ENCODE measurements around the gene ABHD16A.
A peak's percentile ranks its signal among the peaks of the same experiment; 100 is the strongest.

The ABHD16A gene

DNA sequence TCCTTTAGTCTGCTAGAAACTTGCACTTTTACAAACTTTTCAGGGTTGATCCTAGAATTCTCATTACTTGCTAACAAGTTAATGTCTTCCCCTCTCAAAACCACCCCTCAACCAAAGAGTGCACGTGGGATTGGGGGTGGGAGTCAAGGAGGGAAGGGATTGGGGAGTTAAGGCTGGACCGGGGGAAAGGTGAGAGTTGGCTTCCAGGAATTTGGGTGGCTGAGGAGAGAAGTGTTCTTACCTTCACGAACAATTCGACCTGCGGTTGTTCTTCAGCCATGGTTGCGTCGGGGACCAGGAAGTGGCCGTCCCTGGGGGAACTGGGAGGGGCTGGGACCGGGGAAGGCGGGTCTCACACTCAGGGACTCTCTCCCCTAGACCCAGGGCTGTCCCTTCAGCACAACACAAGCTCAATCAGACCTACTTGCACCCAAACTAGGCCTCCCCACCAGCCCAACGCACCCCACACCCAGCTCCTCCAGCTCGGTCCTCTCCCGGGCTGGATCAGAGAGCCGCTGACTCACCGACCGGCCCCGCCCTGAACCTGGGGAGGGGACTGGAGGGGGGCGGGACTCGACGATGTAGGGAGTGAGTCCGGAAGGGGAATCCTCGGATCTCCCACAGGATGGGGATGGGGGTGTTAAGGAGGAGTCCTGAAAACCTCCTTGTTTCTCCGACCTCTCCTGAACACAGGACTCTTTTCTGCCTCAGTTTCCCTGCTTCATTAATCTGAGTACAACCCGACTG, 33.1 kb upstream of the ABHD16A start, which contains the start of gene CLIC1:
Gene CLIC1, minus strand, starts transcription at position 510 of the 747 bp plus-strand sequence. Its CDS starts 230 bp downstream, at position 280.
- H3K36me3 Mint-ChIP-seq, result no peaks in the 10 kb centered on the region
- peak within 1 kb of the TSS; percentile 99 for H3K4me3 Mint-ChIP-seq

GRCh38 chr6:31734821-31735406, 31.8 kb upstream of the ABHD16A start:
- Mint-ChIP-seq H3K27ac (peak overlapping the region; percentile 88), H3K4me3 (peak overlapping the region; percentile 99), H3K4me1 (ENCODE audit: low read depth) (peaks cover 61% of the 10 kb centered on the region), H3K36me3 (no peaks in the 10 kb centered on the region), H3K9me3 (ENCODE audit: low read depth) (no peaks in the 10 kb centered on the region), H3K27me3 (no peaks in the 10 kb centered on the region)

More for the DNA sequence above, 33.1 kb upstream of the ABHD16A start, which contains the start of gene CLIC1:
- Mint-ChIP-seq H3K4me1 (ENCODE audit: low read depth) (peaks cover 61% of the 10 kb centered on the region), H3K27ac (peak within 1 kb of the TSS; percentile 88), H3K9me3 (ENCODE audit: low read depth) (no peaks in the 10 kb centered on the region), H3K27me3 (no peaks in the 10 kb centered on the region)

DNA sequence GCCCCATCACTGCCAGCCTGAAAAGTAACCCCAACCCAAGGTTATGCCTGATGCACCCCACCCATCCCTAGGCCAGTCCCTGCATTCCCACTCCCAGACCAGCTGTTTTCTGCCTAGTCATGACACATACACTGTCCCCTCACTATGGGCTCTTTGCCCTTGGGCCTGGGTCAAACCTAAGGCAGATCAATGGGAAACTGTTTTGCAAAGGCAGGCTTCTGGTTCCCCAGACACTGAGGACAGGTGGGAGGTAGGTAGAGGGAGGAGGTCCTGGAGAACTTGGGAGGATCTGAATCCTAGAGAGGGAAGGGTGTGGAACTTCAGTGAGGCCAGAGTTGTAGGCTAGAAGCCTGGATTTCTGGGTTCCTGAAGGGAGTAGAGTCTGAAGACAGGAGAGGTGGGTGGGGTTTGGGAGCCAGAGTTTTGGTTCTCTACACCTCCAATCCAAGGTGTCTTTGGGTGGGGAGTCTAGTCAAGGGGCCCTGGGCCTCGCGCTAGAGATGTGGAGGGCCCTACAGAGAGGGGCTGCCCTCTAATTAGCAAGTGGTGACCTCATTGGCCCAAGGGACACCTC, 31.2 kb upstream of the ABHD16A start:
- Mint-ChIP-seq H3K36me3 (no peaks in the 10 kb centered on the region), H3K4me1 (ENCODE audit: low read depth) (peaks cover 57% of the 10 kb centered on the region), H3K9me3 (ENCODE audit: low read depth) (no peaks in the 10 kb centered on the region), H3K4me3 (peak overlapping the region; percentile 99), H3K27ac (peak overlapping the region; percentile 88), H3K27me3 (no peaks in the 10 kb centered on the region)

- H3K27ac Mint-ChIP-seq, result peak overlapping the region; percentile 22
- peak overlapping the region; percentile 99 for H3K4me3 Mint-ChIP-seq
- no peaks in the 10 kb centered on the region for H3K36me3 Mint-ChIP-seq
- H3K4me1 Mint-ChIP-seq (ENCODE audit: low read depth), result peaks cover 54% of the 10 kb centered on the region
- H3K27me3 Mint-ChIP-seq, result no peaks in the 10 kb centered on the region
- no peaks in the 10 kb centered on the region for H3K9me3 Mint-ChIP-seq (ENCODE audit: low read depth)
These were observed 30.6 kb upstream of the ABHD16A start for GRCh38 chr6:31733734-31734133.

DNA sequence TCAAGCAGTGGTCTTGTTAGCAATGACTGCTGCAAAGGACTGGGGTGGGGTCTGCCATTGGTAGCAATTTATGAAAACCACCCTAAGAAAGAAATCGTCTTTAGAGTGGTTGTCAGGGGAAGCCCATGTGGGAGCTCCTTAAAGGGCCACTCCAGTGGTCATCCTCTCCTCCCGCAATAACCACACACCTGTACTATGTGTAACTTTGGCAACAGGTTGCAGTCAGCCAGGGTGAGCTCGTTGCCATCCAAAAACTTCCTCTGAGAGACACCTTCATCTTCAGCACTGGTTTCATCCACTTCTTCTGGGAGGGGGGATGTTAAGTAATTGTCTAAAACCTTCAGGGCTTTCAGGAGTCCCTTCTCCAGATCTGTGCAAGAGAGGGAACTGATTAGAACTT, 28.9 kb upstream of the ABHD16A start:
- no peak overlapping the region for H3K4me3 Mint-ChIP-seq
- H3K27ac Mint-ChIP-seq, result no peak overlapping the region
- H3K4me1 Mint-ChIP-seq (ENCODE audit: low read depth), result peaks cover 47% of the 10 kb centered on the region
- H3K9me3 Mint-ChIP-seq (ENCODE audit: low read depth), result no peaks in the 10 kb centered on the region
- H3K36me3 Mint-ChIP-seq, result no peaks in the 10 kb centered on the region
- H3K27me3 Mint-ChIP-seq, result no peaks in the 10 kb centered on the region

GRCh38 chr6:31730631-31731086, 27.5 kb upstream of the ABHD16A start:
- Mint-ChIP-seq H3K36me3 (peaks cover 4% of the 10 kb centered on the region), H3K9me3 (ENCODE audit: low read depth) (no peaks in the 10 kb centered on the region), H3K27me3 (no peaks in the 10 kb centered on the region), H3K4me1 (ENCODE audit: low read depth) (peaks cover 53% of the 10 kb centered on the region), H3K27ac (peak overlapping the region; percentile 5), H3K4me3 (peak overlapping the region; percentile 96)

DNA sequence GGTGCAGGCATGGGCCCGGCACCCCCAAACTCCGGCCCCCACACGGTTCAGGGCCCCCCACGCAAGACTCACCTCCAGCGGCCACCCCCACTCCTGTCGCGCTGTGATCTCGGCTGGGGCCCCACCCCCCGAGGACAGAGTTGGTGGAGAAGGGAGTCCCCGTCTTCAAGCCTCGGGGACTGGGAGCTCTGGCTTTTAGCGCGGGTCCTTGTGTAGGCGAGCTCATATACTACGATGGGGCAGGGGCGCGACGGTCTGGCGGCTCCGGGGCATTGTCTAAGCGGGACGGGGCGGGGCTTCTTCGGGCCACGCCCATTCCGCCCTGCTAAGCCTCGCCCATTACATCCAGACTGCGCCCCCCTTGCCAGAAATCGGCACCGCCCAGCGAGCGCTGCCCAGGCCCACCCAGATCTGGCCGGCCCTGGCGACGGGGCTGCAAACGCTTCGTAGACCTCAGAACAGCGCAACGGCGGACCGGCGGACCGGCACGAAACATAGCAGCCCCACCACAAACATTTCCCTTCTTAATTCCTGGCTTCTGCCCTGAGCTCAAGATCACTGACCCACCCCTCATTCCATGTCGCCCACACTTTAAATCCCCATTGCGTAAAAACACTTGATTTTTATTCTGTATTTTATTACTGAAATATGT, 27.0 kb upstream of the ABHD16A start:
- Mint-ChIP-seq H3K4me1 (ENCODE audit: low read depth) (peaks cover 51% of the 10 kb centered on the region), H3K27me3 (no peaks in the 10 kb centered on the region), H3K9me3 (ENCODE audit: low read depth) (no peaks in the 10 kb centered on the region), H3K36me3 (peaks cover 4% of the 10 kb centered on the region), H3K4me3 (peak overlapping the region; percentile 96), H3K27ac (peak overlapping the region; percentile 5)

DNA sequence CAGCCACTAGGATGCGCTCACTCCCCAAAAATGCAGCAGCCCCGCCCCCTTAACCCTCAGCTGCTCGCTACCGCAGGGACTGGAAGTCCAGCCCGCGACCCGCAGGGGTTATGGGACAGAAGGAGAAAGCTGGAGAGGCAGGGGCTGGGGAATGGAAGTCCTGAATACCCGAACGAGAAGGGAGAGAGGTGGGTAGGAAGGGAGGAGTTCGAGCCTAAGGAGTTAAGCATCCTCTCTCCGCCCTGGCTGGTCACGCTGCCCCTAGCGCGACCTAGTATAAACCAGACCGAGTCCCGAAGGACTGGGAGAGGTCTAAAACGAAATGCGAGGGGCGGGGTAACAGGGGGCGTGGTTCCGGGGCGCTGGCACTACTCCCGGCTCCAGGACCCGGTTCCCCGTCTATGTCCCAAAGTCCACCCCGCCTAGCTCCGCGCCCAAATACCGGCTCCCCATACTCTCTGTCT, 26.4 kb upstream of the ABHD16A start:
- Mint-ChIP-seq H3K4me3 (peak overlapping the region; percentile 96), H3K4me1 (ENCODE audit: low read depth) (peaks cover 50% of the 10 kb centered on the region), H3K27me3 (no peaks in the 10 kb centered on the region), H3K36me3 (peaks cover 4% of the 10 kb centered on the region), H3K9me3 (ENCODE audit: low read depth) (no peaks in the 10 kb centered on the region), H3K27ac (peak overlapping the region; percentile 68)

- Mint-ChIP-seq H3K27ac (peak within 1 kb of the TSS; percentile 68), H3K4me1 (ENCODE audit: low read depth) (peaks cover 49% of the 10 kb centered on the region), H3K9me3 (ENCODE audit: low read depth) (no peaks in the 10 kb centered on the region), H3K36me3 (peaks cover 4% of the 10 kb centered on the region), H3K27me3 (no peaks in the 10 kb centered on the region), H3K4me3 (peak within 1 kb of the TSS; percentile 96)
These were observed 25.8 kb upstream of the ABHD16A start, which contains the start of gene DDAH2 for GRCh38 chr6:31728767-31729514. Gene DDAH2, minus strand, starts transcription at chr6:31729299. Its CDS starts 138 bp downstream, at chr6:31729161.

DNA sequence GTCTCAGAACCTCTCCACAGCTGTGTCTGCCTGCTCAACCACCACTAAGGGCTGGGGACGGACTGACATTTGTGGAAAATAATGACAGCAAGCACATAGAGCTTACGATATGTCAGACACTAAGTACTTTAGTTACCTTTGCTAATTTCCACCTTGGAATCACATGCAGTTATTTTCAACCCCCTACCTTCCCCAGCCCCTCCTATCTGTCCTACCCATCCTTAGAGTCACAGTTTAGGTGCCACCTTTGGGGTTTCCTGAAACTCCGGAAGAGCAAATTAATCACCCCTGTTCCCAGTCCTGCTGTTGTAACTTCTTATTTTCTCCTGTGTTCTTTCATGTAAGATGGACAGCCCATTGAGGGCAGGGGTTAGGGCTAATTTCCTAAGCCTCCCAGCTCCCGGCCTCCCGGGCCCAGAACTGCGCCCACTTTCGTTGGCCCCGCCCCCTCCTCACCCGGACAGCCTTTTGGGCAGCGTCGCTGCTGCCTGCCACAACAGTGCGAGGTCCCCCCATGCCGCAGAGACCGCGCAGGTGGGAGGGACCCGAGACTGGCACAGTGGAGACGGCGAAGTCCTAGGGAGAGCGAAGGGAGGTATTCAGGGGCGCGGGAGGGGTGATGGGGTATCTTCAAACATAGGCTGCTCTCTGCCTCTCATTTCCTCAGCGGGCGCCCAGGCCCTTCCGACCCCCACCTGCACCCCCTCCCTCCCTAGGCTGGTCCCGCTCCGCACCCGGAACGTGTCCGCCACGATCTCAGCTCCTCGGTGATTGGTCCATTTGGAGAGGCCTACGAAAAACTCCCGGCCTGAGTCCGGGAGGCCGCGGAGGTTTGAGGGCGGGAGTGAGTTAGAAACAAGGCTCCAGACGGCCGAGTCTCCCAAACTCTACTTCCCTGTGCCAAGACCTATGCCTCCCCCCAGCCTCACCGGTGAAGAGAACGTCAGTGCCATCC, 24.9 kb upstream of the ABHD16A start:
- Mint-ChIP-seq H3K36me3 (peaks cover 4% of the 10 kb centered on the region), H3K4me1 (ENCODE audit: low read depth) (peaks cover 45% of the 10 kb centered on the region), H3K4me3 (peak overlapping the region; percentile 63), H3K27ac (no peak overlapping the region), H3K9me3 (ENCODE audit: low read depth) (no peaks in the 10 kb centered on the region), H3K27me3 (no peaks in the 10 kb centered on the region)

- peaks cover 45% of the 10 kb centered on the region for H3K4me1 Mint-ChIP-seq (ENCODE audit: low read depth)
- H3K27me3 Mint-ChIP-seq, result no peaks in the 10 kb centered on the region
- H3K36me3 Mint-ChIP-seq, result peaks cover 4% of the 10 kb centered on the region
- H3K27ac Mint-ChIP-seq, result peak overlapping the region; percentile 54
- no peaks in the 10 kb centered on the region for H3K9me3 Mint-ChIP-seq (ENCODE audit: low read depth)
- peak overlapping the region; percentile 63 for H3K4me3 Mint-ChIP-seq
These were observed 24.1 kb upstream of the ABHD16A start for GRCh38 chr6:31727034-31727716.

GRCh38 chr6:31725502-31726350, 22.6 kb upstream of the ABHD16A start:
- Mint-ChIP-seq H3K4me3 (no peak overlapping the region), H3K27me3 (no peaks in the 10 kb centered on the region), H3K9me3 (ENCODE audit: low read depth) (no peaks in the 10 kb centered on the region), H3K4me1 (ENCODE audit: low read depth) (peaks cover 44% of the 10 kb centered on the region), H3K36me3 (peaks cover 4% of the 10 kb centered on the region), H3K27ac (no peak overlapping the region)
